HG02571 (cell line): Measurements from ENCODE around the gene PRTFDC1.
"Not testable (repeated sequence)": the region's sequence is repeated elsewhere in the genome, so short reads cannot be mapped to it uniquely, and the experiment has no call there.

Experiments used
- ATAC-seq: cut with Tn5 transposase; IDR thresholded peaks from one replicate; pipeline ENCODE4 v1.9.1; 2021; ENCODE audit warnings: mild to moderate bottlenecking, moderate library complexity; ENCODE audit not compliant: unreplicated experiment

Gene PRTFDC1

GRCh38 chr10:24966962-24967481, 14.6 kb upstream of the PRTFDC1 start:
- ATAC-seq = no peak

GRCh38 chr10:24965051-24965450, 12.6 kb upstream of the PRTFDC1 start:
- ATAC-seq = no peak

DNA sequence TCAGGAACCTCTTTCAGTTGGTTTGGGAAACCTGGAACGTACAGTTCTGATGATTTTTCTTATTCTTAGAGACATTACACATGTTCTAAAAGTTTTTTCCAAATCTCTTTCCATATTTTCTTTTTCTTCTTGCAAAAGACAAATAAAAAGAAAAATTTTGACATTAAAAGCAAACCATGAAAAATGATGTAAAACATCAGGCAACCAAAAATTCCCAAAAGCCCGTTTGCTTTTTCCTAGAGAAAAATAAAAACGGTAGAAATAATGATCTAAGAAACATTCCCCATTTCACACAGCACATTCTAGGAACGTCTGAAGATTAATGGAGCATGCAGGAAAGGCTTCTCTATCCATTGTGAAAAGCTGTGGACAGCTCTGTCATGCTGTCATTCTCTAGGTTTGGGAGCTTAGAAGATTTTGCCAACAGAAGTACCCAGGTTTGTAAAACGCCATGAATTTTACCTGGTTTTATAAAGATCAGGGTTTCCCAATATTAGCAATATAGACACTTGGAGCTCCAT, 11.2 kb upstream of the PRTFDC1 start:
- ATAC-seq = no peak

GRCh38 chr10:24962995-24963394, 10.6 kb upstream of the PRTFDC1 start:
- no peak for ATAC-seq

DNA sequence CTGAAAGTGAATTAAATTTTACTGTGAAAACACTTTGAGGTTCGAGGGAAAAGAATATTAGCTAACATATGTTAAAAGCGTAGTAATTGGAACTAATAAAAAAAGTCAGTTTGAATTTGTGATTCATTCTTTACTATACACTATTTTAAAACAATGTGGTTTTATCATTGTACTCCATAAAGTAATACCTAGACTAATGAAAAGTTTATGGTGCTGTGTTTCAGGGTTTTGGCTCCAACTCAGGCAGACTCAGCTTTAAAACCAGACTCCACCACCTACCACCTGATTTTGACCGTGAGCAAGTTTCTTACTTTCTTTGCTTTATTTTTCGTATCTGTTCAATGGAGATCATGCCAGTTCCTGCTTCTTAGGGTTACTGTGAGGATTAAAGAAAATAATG, 9.2 kb upstream of the PRTFDC1 start:
- ATAC-seq = no peak

DNA sequence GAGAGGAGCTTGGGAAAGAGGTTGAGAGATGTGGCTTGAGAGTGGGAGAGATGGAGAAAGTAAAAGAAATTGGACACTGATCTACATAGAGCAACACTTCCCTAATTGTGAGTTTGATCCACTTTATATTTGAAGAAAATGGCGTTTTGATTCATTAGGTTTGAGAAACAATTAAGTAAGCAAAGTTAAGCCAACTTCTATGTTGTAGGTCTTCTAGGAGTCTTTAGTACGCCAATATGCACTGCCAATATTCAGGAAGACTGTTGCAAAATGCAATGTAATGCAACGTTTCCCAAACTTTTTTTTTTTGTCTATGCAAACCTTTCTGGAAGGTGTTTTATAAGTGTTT, 7.0 kb upstream of the PRTFDC1 start:
- ATAC-seq = no peak

DNA sequence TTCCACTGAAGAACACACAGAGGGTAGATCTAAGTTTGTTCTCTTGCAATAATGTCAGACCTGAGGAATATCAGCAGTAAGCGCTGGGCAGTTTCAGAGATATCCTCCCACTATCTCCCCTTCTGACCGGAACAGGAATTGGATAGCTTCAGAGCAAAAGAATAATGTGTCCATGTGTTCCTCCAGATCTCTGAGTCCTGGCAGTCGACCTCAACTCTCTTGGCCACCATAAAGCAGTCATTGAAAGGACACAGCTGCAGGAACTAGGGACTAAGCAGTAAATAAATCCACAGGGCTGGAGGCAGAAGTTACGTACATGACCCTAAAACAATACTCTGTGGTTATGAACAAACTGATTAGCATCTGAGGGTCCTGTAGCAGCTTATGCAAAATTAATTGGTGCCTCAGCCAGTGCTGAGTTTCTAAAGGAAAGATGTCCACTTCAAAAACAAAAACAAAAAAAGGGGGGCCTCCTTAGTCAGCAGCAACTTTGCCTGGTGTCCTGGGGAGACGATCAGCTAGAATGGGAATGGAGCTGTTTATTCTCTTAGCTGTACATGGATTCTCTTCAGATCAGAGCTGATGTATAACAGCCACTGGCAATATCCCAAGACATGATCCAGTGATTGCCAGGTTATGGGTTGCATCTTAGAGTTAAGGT, 6.4 kb upstream of the PRTFDC1 start:
- ATAC-seq = no peak

DNA sequence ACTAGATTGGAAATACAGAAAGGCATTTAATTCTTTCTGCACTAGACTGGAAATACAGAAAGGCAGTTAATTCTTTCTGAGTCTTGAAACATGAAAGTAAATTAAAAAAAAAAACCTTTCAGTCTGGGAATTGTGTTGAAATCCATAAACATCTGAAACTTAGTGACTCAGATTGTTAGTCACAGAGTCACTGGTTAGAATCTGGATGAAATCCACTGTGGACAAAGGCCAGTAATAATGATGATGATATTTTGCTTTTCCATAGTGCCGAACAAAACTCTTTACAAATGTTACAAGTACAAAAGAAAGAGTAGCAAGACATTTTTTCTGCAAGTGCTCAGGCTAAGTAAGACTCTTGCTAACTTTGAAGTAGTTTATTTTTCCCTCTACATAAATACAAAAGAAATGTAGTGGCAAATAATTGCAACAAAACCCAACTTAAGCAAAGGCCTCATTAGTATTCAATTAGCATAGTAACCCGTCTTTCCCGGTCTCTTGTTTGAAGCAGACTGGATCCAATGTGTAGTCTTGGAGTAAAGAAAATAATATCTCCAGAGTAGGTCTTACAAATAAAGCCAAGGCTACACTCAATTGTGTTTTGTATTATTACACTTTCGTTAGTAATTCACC, 5.8 kb upstream of the PRTFDC1 start:
- no peak for ATAC-seq

DNA sequence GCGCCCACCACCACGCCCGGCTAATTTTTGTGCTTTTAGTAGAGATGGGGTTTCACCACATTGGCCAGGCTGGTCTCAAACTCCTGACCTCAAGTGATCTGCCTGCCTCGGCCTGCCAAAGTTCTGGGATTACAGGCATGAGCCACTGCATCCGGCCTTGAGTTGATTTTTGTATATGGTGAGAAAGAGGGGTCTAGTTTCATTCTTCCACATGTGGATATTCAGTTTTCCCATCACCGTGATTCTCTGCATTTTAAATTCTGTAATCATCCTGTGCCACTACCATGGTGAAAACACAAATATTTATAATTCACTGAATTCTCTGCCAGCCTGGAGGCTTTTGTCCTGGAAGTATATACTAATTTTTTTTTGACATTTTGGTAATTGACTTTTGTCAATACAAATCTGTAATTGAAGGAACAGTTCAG, 5.2 kb upstream of the PRTFDC1 start:
- not testable (repeated sequence) for ATAC-seq

- ATAC-seq = no peak
These were observed 1.3 kb upstream of the PRTFDC1 start for GRCh38 chr10:24953675-24954074.

DNA sequence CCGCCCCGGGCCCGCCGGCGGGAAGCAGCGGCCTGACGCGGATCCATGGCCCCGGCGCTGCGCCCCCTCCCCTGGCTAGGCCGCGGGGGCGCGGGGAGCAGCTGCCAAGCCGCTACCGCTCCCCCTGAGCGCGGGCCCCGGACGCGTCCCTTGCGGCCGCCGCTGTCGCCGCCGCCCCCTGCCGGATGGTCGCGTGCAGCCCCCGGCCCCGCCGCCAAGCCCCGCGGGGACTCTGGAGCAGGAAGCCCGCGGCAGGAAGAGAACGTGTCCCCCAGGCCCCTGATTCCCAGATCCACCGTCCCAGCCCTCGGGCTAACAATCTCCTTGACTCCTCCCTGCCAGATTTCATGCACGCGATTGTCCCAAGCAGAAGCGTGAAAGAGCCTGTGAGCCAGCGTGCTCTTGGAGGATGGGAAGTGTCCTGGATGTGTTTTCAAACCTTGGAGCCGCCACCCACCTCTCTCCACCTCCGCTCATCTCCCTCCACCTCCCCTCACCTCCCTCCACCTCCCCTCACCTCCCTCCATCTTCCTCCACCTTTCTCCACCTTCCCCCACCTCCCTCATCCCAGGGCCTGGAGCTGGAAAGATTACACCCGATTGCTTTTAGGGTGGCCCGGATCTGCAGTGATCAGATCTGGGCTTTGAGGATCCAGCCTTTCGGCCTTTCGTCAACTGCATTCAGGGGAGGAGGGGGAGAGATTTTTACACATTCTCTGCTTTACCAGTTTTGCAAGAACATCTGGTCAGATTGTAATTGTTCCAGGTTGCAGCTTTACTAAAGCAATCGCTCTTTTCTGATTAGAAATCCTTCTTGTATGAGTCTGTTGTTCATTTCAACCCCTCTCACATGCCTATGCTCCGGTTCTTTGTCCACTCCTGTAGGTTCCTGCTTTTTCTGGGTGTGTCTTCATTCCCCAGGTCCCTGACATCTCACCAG, 570 bp upstream of the PRTFDC1 start:
- ATAC-seq = peak; percentile 75

GRCh38 chr10:24951201-24952142, 934 bp downstream of the PRTFDC1 start:
- no peak for ATAC-seq

- no peak for ATAC-seq
These were observed 2.0 kb downstream of the PRTFDC1 start for GRCh38 chr10:24950439-24950838.

DNA sequence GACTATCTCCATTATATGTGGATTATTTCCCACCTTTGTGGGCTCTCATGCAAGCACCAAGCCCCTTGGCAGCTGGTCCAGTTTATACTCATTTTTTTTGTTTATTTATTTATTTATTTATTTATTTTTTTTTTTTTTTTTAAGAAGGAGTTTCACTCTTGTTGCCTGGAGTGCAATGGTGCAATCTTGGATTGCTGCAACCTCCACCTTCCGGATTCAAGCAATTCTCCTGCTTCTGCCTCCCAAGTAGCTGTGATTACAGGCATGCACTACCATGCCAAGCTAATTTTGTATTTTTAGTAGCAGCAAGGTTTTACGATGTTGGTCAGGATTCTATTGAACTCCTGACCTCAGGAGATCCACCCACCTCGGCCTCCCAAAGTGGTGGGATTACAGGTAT, 2.8 kb downstream of the PRTFDC1 start:
- ATAC-seq = no peak

DNA sequence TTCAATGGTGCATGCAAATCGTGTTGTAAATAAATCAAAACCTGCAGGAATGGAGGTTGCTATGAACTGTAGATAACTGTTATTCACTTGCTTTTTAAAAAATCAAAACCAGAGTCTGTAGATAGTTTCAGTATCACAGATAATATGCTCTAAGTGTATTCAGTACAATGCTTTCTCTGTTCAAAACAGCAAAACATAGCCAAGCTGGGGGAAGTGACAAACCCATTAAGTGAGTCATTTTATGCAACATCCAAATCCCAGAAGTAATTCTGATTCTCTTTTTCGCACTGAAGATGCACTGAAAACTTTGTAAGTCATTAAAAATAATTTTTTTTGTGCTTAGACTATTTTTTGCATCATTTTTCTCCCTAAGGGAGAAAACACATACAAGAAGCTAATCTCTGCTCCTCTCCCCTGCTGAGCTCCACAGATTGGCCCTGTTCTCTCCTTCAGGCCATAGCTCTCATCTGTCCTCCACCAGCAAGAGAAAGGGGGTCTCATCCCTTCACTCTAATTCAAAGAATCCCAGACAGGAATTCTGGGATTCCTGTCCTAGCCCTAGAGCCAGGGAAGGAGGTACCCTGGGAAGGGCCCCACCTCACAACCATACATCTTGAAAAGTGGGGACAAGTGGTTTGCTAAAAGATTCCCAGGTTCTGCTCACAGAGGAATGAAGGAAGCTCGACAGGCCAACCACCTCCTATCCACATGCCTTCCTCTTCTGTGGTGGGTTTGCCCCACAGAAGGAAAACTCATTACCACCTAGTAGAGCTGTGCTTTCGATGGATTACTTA, 4.9 kb downstream of the PRTFDC1 start:
- no peak for ATAC-seq

GRCh38 chr10:24944512-24945255, 7.7 kb downstream of the PRTFDC1 start:
- no peak for ATAC-seq

DNA sequence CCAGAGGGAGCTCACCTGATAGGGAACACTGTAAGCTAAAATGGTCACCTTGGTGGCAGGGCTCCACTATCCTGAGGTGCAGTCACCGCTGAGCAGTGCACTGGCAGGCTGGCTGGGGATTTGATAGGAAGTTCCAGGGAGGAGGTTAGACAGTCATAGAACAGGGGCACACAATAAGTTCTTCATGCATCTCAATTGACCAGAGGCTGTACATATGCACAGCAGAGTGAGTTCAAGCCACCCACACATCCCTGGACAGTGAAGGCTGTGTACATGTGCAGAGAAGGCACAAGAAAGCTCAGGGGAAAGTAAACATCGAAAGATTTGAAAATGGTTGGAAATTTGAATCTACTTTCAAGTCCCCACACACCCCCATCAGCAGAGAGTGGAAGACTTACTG, 13.9 kb downstream of the PRTFDC1 start:
- ATAC-seq = no peak

GRCh38 chr10:24938076-24938475, 14.3 kb downstream of the PRTFDC1 start:
- no peak for ATAC-seq
